CD4-positive, alpha-beta memory T cell (primary cell): ENCODE data around the gene ZNF860. TPM values are rescaled to one million over a fixed set of nuclear protein-coding genes. Genes with fewer than 3 reads are reported as not detected.
"Not testable (repeated sequence)": the region's sequence is repeated elsewhere in the genome, so short reads cannot be mapped to it uniquely, and the experiment has no call there.

ENCODE experiments used
- CTCF ChIA-PET: fragments of 350-600 bp; sonication (Branson Sonifier 250); formaldehyde crosslinking; loops from one replicate; lab custom pipeline; 2021; ENCODE audit warnings: inconsistent platforms; ENCODE audit not compliant: partially characterized antibody; lab: Charles Lee
- POLR2A ChIA-PET: fragments of 350-600 bp; sonication (Branson Sonifier 250); formaldehyde crosslinking; loops from one replicate; lab custom pipeline; 2021; ENCODE audit not compliant: partially characterized antibody; lab: Charles Lee
- DNase-seq, 5 donors: peaks; one replicate each; pipeline versions ENCODE4 v3.0.0 to v3.0.0-alpha.2; 2020 to 2022; ENCODE audit warnings: mixed read lengths in 1 of 5
- H3K27ac ChIP-seq: one replicate; pipeline ENCODE4 v1.7.0; 2013; ENCODE audit warnings: low read depth, low read length
- H3K27me3 ChIP-seq: 2 replicates; pipeline ENCODE4 v1.7.0; 2013; ENCODE audit warnings: mild to moderate bottlenecking, low read length, moderate library complexity; ENCODE audit not compliant: insufficient read depth
- H3K36me3 ChIP-seq: 2 replicates; pipeline ENCODE4 v1.7.0; 2013; ENCODE audit warnings: mild to moderate bottlenecking, low read length, moderate library complexity; ENCODE audit not compliant: insufficient read depth
- H3K4me1 ChIP-seq: 2 replicates; pipeline ENCODE4 v1.7.0; 2013; ENCODE audit warnings: mild to moderate bottlenecking, low read length, moderate library complexity; ENCODE audit not compliant: insufficient read depth
- H3K4me3 ChIP-seq, 2 donors: one replicate each; pipeline ENCODE4 v1.7.0; 2013; ENCODE audit warnings: low read length in 2 of 2, mild to moderate bottlenecking in 1 of 2
- H3K9me3 ChIP-seq, 2 donors: one replicate each; pipeline ENCODE4 v1.7.0; 2013; ENCODE audit warnings: low read length in 2 of 2, control low read depth in 1 of 2; ENCODE audit not compliant: control insufficient read depth in 1 of 2
- H3K27ac Mint-ChIP-seq, 7 donors: one replicate each; pipeline ENCODE4 v1.8.0; 2020 to 2021; ENCODE audit warnings: mixed read lengths in 7 of 7, mild to moderate bottlenecking in 6 of 7, inconsistent platforms in 3 of 7, moderate library complexity in 3 of 7
- H3K27me3 Mint-ChIP-seq, 2 donors: one replicate each; pipeline ENCODE4 v1.8.0; 2020 to 2021; ENCODE audit warnings: mixed read lengths in 2 of 2
- H3K36me3 Mint-ChIP-seq, 2 donors: one replicate each; pipeline ENCODE4 v1.8.0; 2020 to 2021; ENCODE audit warnings: mixed read lengths in 2 of 2, inconsistent platforms in 1 of 2, mild to moderate bottlenecking in 1 of 2
- H3K4me1 Mint-ChIP-seq, 4 donors: one replicate each; pipeline ENCODE4 v1.8.0; 2020 to 2021; ENCODE audit warnings: mixed read lengths in 4 of 4, mild to moderate bottlenecking in 1 of 4
- H3K4me3 Mint-ChIP-seq, 8 donors: one replicate each; pipeline ENCODE4 v1.8.0; 2020 to 2021; ENCODE audit warnings: mixed read lengths in 8 of 8, mild to moderate bottlenecking in 7 of 8, moderate library complexity in 6 of 8, inconsistent platforms in 3 of 8
- H3K9me3 Mint-ChIP-seq, 8 donors: one replicate each; pipeline ENCODE4 v1.8.0; 2020 to 2021; ENCODE audit warnings: mixed read lengths in 8 of 8, mild to moderate bottlenecking in 5 of 8, inconsistent platforms in 3 of 8, moderate library complexity in 1 of 8
- intact Hi-C: fragments of 100-400 bp; cut with micrococcal nuclease; formaldehyde crosslinking; loops from one replicate; pipeline ENCODE4 v1.15.1; 2023
- polyA plus RNA-seq, 2 donors: library from polyadenylated mRNA; unstranded; fragments of 300-500 nt; fragmentation: Illumina TruSeq; gene quantifications; one replicate each; pipeline ENCODE4 v1.2.3, GENCODE V29; 2021
- total RNA-seq, 2 experiments: library from RNA; stranded (reverse); gene quantifications; one replicate each; pipeline ENCODE4 v1.2.3, GENCODE V29; 2021

The ZNF860 gene
- total and polyA plus RNA-seq, 4 experiments from 2014 or later: 0.07 TPM; not detected in 3

DNA sequence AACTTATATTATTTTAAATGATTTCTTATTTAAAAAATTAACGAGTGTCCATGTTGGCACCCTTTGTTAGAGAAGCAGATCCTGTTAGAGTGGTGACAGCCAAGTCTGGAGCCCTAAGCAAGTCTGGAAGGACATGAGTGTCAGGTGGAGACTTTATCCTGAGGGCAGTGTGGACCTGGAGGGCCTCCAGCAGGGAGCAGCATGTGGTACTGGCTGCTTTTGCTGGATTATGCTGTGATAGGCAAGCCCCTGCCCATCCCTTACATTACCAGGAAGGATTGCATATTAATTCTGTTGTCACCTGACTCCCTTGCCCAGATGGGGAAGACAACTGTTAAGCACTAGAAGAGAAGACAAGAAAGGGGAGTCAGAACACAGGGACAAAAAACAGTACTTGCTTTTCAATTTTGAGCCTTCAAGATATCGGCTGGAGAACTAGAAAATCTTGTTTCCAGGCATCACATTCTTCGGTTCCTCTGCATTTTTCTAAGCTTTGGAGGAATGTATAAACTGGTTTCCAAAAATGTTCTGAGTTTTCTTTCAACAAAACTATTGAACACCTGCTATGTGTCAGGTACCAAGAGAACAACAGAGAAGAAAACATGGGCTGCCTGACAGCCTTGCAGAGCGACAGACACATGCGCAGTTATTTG is 22.7 kb downstream of the ZNF860 start:
- POLR2A ChIA-PET: no interaction called here
- H3K4me1 ChIP-seq: no peaks in the 10 kb centered on the region
- H3K4me3 ChIP-seq: no peak overlapping the region
- Mint-ChIP-seq H3K36me3 (no peaks in the 10 kb centered on the region), H3K4me1 (no peaks in the 10 kb centered on the region), H3K9me3 (no peaks in the 10 kb centered on the region), H3K4me3 (no peak overlapping the region), H3K27me3 (peaks cover 11 to 18% of the 10 kb centered on the region in 2 donors), H3K27ac (no peak overlapping the region)
- CTCF ChIA-PET: no interaction called here
- intact Hi-C loops: no loop called here
- no peak overlapping the region for H3K27ac ChIP-seq
- no peaks in the 10 kb centered on the region for H3K27me3 ChIP-seq
- no peak for DNase-seq
- H3K9me3 ChIP-seq: no peaks in the 10 kb centered on the region
- H3K36me3 ChIP-seq: no peaks in the 10 kb centered on the region

DNA sequence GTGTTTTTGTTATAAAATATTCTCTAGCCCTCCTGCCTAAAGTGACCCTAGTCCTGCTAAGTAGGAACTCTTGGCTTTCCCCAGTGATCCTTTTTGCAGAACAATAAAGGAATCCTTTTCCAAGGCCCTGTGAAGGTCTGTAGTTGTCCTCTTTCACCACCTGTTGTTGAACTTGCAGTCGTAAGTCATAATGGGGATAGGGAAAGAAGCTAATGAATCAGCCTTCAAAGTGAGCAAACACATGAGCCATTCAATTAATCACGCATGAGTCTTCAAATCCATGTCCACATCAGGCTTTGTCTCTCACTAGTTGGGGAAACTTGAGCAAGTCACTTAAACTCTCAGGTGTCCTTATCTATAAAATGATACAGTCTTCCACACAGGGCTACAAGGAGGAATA is 27.6 kb downstream of the ZNF860 start:
- ChIA-PET CTCF (interaction anchor here (0.8 kb wide), 1 partner anchor 141 kb away, joined by 3 read pairs; no protein-coding TSS in a partner anchor), POLR2A (no interaction called here)
- H3K4me3 Mint-ChIP-seq: no peak overlapping the region

DNA sequence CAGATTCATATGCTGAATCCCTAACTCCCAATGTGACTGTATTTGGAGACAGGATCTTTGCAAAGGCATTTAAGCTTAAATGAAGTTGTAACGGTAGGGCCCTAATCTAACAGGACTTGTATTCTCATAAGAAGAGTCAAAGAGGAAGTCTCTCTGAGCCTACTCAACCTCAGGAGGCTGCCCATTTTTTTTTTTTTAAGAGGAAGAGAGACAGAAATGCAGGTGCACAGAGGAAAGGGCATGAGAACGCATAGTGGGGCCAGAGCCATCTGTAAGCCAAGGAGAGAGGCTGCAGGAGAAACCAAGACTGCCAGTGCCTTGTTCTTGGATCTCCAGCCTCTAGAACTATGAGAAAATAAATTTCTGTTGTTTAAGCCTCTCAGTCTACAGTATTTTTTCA is 28.4 kb downstream of the ZNF860 start:
- Mint-ChIP-seq H3K27ac (no peak overlapping the region), H3K4me3 (no peak overlapping the region), H3K36me3 (no peaks in the 10 kb centered on the region), H3K9me3 (no peaks in the 10 kb centered on the region), H3K4me1 (peaks cover 0 to 3% (median 0%) of the 10 kb centered on the region in 4 donors), H3K27me3 (peaks cover 4 to 9% of the 10 kb centered on the region in 2 donors)
- no peak for DNase-seq
- POLR2A ChIA-PET: no interaction called here
- Histone ChIP-seq H3K27ac (no peak overlapping the region), H3K4me1 (no peaks in the 10 kb centered on the region), H3K4me3 (no peak overlapping the region), H3K36me3 (no peaks in the 10 kb centered on the region), H3K27me3 (no peaks in the 10 kb centered on the region), H3K9me3 (no peaks in the 10 kb centered on the region)
- CTCF ChIA-PET: no interaction called here
- intact Hi-C loops: no loop called here

More for the DNA sequence above, 27.6 kb downstream of the ZNF860 start:
- no peaks in the 10 kb centered on the region for H3K9me3 ChIP-seq
- H3K27me3 ChIP-seq: no peaks in the 10 kb centered on the region
- Mint-ChIP-seq H3K9me3 (no peaks in the 10 kb centered on the region), H3K36me3 (no peaks in the 10 kb centered on the region), H3K4me1 (peaks cover 0 to 3% (median 0%) of the 10 kb centered on the region in 4 donors), H3K27ac (peak overlapping the region in 1 of 7 donors; percentile 38), H3K27me3 (peaks cover 4 to 9% of the 10 kb centered on the region in 2 donors)
- no peak overlapping the region for H3K27ac ChIP-seq
- no peak for DNase-seq
- no peak overlapping the region for H3K4me3 ChIP-seq
- intact Hi-C loops: no loop called here
- no peaks in the 10 kb centered on the region for H3K36me3 ChIP-seq
- no peaks in the 10 kb centered on the region for H3K4me1 ChIP-seq

DNA sequence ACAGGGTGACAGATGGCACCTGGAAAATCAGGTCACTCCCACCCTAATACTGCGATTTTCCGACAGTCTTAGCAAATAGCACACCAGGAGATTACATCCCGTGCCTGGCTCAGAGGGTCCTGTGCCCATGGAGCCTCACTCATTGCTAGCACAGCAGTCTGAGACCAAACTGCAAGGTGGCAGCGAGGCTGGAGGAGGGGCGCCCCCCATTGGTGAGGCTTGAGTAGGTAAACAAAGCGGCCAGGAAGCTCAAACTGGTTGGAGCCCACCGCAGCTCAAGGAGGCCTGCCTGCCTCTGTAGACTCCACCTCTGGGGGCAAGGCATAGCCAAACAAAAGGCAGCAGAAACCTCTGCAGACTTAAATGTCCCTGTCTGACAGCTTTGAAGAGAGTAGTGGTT is 29.1 kb downstream of the ZNF860 start:
- H3K27ac ChIP-seq, H3K9me3 ChIP-seq, H3K9me3 Mint-ChIP-seq, H3K27ac Mint-ChIP-seq, H3K27me3 Mint-ChIP-seq, H3K4me3 ChIP-seq, H3K4me3 Mint-ChIP-seq, DNase-seq, H3K27me3 ChIP-seq, H3K4me1 ChIP-seq, CTCF ChIA-PET, POLR2A ChIA-PET, H3K4me1 Mint-ChIP-seq, H3K36me3 Mint-ChIP-seq, H3K36me3 ChIP-seq, intact Hi-C loops: not testable (repeated sequence)

DNA sequence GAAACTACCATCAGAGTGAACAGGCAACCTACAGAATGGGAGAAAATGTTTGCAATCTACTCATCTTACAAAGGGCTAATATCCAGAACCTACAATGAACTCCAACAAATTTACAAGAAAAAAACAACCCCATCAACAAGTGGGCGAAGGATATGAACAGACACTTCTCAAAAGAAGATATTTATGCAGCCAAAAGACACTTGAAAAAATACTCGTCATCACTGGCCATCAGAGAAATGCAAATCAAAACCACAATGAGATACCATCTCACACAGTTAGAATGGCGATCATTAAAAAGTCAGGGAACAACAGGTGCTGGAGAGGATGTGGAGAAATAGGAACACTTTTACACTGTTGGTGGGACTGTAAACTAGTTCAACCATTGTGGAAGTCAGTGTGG is 34.1 kb downstream of the ZNF860 start:
- H3K27ac Mint-ChIP-seq, H3K4me1 Mint-ChIP-seq, DNase-seq, H3K4me1 ChIP-seq, H3K27me3 Mint-ChIP-seq, POLR2A ChIA-PET, H3K9me3 Mint-ChIP-seq, H3K9me3 ChIP-seq, H3K4me3 Mint-ChIP-seq, H3K27ac ChIP-seq, H3K27me3 ChIP-seq, intact Hi-C loops, H3K36me3 ChIP-seq, H3K36me3 Mint-ChIP-seq, H3K4me3 ChIP-seq: not testable (repeated sequence)
- CTCF ChIA-PET: interaction anchor here (2.0 to 5.8 kb wide), 2 partner anchors 127 to 129 kb away, joined by 7 to 134 read pairs; no protein-coding TSS in a partner anchor

DNA sequence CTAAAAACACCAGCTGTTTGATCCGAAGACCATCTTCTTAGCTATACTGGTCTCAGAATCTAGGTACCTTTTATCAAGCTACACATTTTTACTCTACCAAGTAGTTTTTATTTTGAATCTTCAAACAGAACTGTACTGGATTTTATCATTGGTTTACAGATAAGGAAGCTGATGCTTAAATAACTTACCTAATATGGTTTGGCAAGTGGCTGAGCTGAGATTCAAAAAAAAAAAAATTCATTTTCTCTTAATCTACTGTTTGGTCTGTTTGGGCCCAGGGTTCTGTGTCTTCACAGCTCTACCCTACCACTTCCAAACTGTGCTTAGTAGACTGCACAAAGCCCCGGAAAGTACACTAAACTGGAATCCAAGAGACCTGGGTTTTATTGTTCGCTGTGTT is 35.7 kb downstream of the ZNF860 start:
- H3K27ac ChIP-seq: no peak overlapping the region
- Mint-ChIP-seq H3K4me1 (no peaks in the 10 kb centered on the region), H3K27ac (no peak overlapping the region), H3K4me3 (no peak overlapping the region), H3K27me3 (peaks cover 0 to 2% of the 10 kb centered on the region in 2 donors), H3K9me3 (peaks cover 0 to 1% (median 0%) of the 10 kb centered on the region in 8 donors), H3K36me3 (no peaks in the 10 kb centered on the region)
- no peak for DNase-seq
- no peaks in the 10 kb centered on the region for H3K27me3 ChIP-seq
- ChIA-PET POLR2A (no interaction called here), CTCF (interaction anchor here (0.8 to 5.8 kb wide), 10 partner anchors 9 to 137 kb away, joined by 3 to 134 read pairs (median 5); no protein-coding TSS in a partner anchor)
- no peaks in the 10 kb centered on the region for H3K9me3 ChIP-seq
- no peaks in the 10 kb centered on the region for H3K36me3 ChIP-seq
- no peaks in the 10 kb centered on the region for H3K4me1 ChIP-seq
- intact Hi-C loops: no loop called here
- H3K4me3 ChIP-seq: no peak overlapping the region

DNA sequence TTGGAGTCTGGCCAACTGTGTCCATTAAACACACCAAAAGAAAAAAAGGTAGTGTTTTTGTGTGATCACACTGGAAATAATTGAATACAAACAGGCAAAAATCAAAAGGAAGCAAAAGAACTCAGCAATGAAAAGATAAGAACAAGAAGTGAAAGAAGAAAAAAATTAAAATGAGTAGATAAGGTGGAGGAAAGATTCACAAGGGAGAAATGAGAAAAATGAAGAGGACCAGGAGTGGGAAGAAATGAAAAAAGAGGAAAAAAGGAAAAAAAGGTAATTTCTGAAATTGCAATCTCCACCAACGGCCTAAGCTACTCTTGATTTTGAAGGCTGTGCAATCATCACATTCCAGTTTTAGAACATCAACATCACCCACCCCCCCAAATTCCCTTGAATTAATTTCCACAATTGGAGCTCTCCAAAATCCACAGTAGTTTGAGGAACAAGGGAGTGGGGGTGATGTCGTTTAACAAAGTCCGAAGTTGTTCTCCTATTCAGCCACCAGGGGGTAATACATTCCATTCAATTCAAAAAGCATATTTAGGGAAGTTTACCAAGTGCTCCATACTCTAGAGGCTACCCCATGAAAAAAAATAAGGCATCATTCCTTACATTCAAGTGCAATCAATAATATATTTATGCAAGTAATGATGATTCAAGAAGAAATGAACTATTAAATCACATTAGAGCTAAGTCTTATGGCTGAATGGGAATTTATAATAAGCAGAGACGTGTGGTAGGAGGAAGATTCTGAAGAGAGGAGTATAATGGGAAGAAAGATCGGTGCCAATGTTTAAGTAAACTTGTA is 37.4 kb downstream of the ZNF860 start:
- H3K4me3 ChIP-seq: no peak overlapping the region
- ChIA-PET CTCF (interaction anchor here (0.6 to 5.8 kb wide), 26 partner anchors 11 to 358 kb away, joined by 3 to 134 read pairs (median 4); no protein-coding TSS in a partner anchor), POLR2A (interaction anchor here (1.2 to 1.5 kb wide), 2 partner anchors 36 to 125 kb away, joined by 3 to 5 read pairs; no protein-coding TSS in a partner anchor)
- no peaks in the 10 kb centered on the region for H3K27me3 ChIP-seq
- H3K9me3 Mint-ChIP-seq: peaks cover 0 to 1% (median 0%) of the 10 kb centered on the region in 8 donors
- no peaks in the 10 kb centered on the region for H3K27me3 Mint-ChIP-seq
- no peak overlapping the region for H3K27ac Mint-ChIP-seq
- H3K4me1 ChIP-seq: no peaks in the 10 kb centered on the region
- no peak overlapping the region for H3K4me3 Mint-ChIP-seq
- H3K36me3 Mint-ChIP-seq: no peaks in the 10 kb centered on the region
- no peaks in the 10 kb centered on the region for H3K4me1 Mint-ChIP-seq
- DNase-seq: peak in 4 of 5 donors; percentile 26 to 40 (median 34)
- H3K9me3 ChIP-seq: no peaks in the 10 kb centered on the region
- intact Hi-C loops: loop anchor here (1.0 to 2.0 kb wide), 2 partner anchors 125 to 322 kb away; no protein-coding TSS in a partner anchor
- H3K36me3 ChIP-seq: no peaks in the 10 kb centered on the region
- H3K27ac ChIP-seq: no peak overlapping the region
